COR-L47 (cell line): ENCODE measurements around the gene NAA60.
"Not testable (repeated sequence)": the region's sequence is repeated elsewhere in the genome, so short reads cannot be mapped to it uniquely, and the experiment has no call there.

ENCODE experiments used
- DNase-seq: peaks from one replicate; lab custom pipeline; 2025; lab: John Stamatoyannopoulos, UW

The NAA60 gene

DNA sequence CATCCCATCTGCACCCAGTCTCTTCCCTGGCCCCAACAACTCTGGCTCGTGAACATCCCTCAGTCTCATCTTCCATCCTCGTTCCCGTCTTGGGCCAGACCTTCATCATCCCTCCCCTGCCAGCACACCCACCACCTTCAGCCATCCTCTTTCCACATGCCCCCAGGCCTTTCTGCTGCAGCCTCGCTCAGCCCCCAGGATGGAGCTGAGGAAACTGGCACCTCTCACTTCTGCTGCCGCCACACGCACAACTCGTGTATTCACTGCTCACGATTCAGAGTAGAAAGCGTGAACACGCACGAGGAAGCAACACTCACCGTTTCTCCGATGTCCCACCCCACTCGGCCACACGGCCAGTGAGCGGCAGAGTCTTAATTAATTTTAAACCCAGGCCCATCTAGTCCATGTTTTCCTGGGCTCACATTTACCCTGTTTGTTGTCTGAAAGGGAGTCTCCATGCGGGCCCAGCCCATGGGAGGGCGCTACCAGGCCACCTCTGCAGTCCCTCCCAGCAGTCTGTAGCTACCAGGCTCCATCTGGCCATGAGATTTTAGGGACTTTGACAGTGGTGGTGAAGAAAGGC lies 39.3 kb downstream of the NAA60 start:
- no peak for DNase-seq

DNA sequence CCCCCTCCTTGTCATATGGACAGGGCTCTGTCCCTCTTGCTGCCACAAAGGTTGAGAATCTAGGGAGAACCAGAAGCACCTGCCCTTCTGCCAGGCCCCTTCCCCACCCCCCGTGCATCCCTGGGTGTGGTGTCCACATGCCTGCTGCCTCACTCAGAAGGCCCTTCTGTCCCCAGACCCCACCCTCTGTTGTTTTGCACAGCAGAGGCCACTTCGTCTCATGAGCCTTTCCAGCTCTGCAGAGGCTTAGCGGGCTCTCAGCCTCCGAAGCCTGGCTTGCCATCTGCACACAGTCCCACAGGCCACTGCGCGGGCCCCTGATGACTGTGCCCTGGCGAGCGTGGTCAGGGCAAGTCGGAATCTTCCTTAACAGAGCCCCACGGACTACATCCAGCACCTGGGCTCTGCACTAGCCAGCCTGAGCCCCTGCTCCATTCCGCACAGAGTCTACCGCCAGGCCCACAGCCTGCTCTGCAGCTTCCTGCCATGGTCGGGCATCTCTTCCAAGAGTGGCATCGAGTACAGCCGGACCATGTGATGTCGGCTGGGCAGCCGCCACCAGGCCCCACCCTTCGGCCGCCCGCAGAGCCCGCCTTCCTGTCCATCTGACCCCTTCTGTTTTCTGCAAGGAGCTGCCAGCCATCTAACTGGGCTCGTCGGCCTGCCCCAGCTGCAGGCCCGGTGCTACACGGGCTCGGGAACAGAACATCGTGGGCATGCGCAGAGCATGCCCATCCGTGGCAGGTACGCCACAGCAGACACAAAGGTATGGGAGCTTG lies 41.0 kb downstream of the NAA60 start:
- no peak for DNase-seq

DNA sequence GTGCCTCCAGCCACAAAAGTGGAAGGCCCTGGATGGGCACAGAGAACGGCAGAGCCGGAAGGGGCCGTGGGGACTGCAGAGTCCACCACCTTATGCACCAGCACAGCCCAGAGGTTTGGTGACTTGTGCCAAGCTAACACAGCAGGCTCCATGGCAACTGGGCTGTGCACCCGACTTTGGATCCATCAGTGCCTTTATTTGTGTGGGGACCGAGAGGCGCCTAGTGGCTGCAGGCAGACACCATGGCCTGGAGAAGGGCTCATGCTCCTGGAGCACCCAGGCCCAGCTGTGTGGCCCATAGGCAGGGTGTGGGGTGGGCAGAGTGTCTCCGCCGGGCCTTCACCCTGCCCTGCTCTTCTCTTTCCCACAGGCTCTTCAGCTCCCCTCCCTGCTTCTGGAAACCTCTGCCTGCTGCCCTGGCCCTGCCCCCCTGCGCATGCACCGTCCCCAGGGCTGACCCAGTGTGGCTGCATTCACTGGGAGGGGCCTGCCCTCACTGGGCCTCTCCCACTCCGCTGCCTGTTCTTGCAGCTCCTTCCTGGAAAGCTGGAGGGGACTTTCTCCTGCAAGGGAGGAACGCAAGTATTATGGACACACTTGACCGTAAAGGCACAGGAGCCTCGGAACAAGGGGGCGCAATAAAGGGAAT lies 41.7 kb downstream of the NAA60 start:
- no peak for DNase-seq

DNA sequence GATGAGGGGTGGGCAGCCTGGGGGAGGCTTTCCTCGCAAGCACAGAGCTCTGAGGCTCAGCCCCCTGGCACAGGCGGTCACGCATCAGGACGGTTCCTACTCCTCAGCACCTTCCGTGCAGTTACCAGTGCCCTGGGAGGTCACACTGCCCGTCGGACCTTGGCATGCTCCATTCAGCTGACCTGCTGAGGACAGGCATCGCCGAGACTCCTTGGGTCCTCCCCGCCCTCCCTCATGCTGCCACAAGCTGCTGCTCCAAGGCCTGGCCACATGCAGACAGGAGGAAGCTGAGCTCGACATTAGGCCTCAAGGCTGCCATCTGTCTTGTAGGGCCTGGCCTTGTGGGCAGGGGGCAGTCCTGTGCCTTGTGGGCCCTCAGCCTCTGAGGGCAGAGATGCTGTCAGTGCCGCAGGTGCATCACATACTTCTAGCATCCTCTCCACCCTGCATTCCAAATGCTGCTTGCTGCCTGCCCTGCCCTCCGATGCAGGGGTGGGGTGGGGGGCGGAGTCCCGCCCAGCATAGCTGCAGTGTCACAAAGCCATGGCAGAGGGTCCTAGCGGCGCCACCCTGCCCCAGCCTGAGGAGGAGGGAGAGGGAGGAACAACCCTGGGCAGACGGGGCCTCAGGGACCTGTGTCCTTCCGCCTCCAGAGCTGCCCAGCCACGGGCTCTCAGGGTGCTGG lies 42.5 kb downstream of the NAA60 start:
- no peak for DNase-seq

GRCh38 chr16:3486506-3487215 lies 43.2 kb downstream of the NAA60 start:
- DNase-seq: no peak

DNA sequence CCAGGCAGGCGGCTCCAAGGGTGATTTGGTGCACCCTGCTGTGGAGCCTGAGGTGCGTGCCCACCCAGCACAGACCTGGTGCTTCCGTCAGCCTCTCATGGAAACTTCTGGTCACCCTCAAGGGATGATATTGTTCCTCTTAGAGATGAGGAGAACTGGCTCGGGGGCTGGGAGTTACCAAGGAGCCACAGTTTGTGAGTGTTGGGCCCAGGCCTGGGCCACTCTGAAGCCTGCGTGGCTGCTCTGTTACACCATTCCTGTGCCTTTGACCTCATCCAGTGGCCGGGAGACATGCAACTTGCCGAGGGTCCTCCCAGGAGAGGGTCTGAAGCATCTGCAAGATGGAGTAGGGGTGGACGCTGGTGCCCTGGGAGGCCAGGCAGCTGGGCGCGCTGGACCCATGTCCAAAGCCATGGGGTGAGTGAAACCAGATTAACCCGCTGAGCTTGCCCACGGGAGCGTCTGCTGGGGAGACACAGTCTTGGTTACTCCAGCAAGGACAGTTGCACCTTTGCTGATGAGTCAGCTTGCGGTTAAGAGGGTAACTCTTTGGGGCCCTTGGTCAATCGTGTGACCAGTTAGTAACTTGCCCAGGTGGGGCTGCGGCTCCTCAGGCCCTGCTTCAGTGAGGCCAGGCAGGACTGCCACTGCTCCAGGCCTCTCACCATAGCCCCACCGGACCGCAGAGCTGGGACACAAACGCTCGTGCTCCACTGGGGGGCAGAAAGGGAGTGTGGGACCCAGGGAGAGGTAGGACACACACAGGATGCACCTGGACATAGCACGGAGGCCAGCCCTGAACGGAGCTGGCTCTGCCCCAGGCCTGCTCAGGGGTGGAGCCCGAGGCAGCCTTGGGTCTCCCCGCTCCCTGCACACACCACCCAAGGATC lies 44.3 kb downstream of the NAA60 start:
- no peak for DNase-seq

- DNase-seq: no peak
These were observed 45.3 kb downstream of the NAA60 start for GRCh38 chr16:3488801-3489200.

DNA sequence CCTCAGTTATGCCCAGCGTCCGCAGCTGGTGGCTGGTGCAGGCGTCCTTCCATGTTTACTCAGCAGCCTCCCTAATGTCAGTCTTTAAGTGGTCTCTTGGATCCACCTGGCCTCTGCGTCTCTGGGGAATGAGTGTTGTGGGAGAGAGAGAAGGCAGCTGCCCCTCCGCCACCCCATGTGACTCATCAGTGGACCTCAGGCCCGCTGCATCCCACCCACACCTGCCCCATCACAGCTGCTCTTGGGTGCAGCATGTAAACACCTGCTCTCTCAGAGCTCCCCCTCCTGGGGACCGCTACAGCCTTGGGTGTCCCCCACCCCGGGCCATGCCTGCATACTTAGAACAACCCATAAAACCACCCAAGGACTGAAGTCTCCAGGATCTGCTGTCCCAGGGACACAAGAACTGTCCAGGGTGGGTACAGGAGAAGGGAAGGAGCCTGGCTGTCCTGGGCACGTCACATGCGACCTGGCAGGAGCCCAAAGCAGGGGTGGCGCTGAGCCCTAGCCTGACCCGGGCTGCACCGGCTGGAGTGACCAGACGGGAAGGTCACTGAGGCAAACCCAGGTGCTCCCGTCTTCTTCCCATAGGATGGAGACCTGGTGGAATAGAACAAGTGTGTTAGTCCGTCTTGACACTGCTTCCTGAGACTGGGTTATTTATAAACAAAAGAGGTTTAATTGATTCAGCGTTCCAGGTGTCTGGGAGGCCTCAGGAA lies 47.6 kb downstream of the NAA60 start:
- DNase-seq: no peak

- DNase-seq: no peak
These were observed 48.9 kb downstream of the NAA60 start for GRCh38 chr16:3492356-3492755.

- no peak for DNase-seq
These were observed 51.0 kb downstream of the NAA60 start for GRCh38 chr16:3494386-3494973.

- no peak for DNase-seq
These were observed 51.7 kb downstream of the NAA60 start, which contains the start of gene C16orf90 for GRCh38 chr16:3495176-3495575. Gene C16orf90, minus strand, starts transcription at chr16:3495489. Its CDS starts 68 bp downstream, at chr16:3495421.

- DNase-seq: no peak
These were observed 52.9 kb downstream of the NAA60 start for GRCh38 chr16:3496386-3496785.

GRCh38 chr16:3497771-3498170 lies 54.3 kb downstream of the NAA60 start:
- no peak for DNase-seq

DNA sequence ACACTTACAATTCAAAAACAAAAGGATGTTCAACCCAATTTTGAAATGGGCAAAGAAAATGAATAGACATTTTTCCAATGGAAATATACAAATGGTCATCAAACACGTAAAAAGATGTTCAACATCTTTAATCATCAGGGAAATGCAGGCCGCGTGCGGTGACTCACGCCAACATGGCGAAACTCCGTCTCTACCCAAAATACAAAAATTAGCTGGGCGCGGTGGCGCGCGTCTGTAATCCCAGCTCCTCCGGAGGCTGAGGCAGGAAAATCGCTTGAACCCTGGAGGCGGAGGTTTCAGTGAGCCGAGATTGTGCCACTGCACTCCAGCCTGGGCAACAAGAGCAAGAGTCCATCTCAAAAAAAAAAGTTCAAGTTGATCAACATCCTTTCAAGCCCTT lies 55.5 kb downstream of the NAA60 start:
- DNase-seq: no peak

DNA sequence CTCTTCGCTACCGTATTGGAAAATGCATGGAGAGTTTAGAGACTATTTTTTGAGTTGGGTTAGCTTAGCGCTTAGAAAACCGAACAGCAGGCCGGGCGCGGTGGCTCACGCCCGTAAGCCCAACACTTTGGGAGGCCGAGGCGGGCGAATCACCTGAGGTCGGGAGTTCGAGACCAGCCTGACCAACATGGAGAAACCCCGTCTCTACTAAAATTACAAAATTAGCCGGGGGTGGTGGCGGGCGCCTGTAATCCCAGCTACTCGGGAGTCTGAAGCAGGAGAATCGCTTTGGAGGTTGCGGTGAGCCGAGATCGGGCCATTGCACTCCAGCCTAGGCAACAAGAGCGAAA lies 57.9 kb downstream of the NAA60 start:
- not testable (repeated sequence) for DNase-seq

GRCh38 chr16:3501783-3502400 lies 58.4 kb downstream of the NAA60 start:
- no peak for DNase-seq

DNA sequence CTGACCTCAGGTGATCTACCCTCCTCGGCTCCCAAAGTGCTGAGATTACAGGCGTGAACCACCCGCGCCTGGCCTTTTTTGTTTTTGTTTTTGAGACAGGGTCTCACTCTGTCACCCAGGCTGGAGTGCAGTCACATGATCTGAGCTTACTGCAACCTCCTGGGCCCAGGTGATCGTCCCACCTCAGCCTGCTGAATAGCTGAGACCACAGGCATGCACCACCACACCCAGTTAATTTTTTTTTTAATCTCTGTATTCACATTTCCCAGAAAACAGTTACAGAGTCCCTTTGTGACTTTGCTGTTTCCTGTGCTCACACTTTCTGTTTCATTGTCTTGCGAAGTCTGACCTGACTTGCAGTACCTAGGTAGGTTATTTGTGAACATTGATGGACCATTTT lies 60.0 kb downstream of the NAA60 start:
- DNase-seq: no peak

GRCh38 chr16:3508736-3509135 lies 65.3 kb downstream of the NAA60 start:
- DNase-seq: no peak

GRCh38 chr16:3509470-3509928 lies 66.0 kb downstream of the NAA60 start:
- no peak for DNase-seq
